Spleen (tissue), 11 donors: ENCODE data around the gene MIF. TPM values are rescaled to one million over a fixed set of nuclear protein-coding genes. Genes with fewer than 3 reads are reported as not detected.
"Not testable (repeated sequence)": the region's sequence is repeated elsewhere in the genome, so short reads cannot be mapped to it uniquely, and the experiment has no call there.

Experiments used
- DNase-seq: peaks from one replicate; pipeline ENCODE4 v3.0.0-alpha.2; 2020
- H3K27ac ChIP-seq, 8 donors: fragments of 200-600 bp; sonication (generic) in 7 of 8; 1 replicate in 4 of 8; 2 replicates in 4 of 8; pipeline versions ENCODE4 v1.5.0 to v1.8.0; 2016 to 2021; ENCODE audit warnings: inconsistent platforms in 4 of 8, mild to moderate bottlenecking in 4 of 8, moderate library complexity in 1 of 8
- H3K27me3 ChIP-seq, 7 donors: fragments of 200-600 bp; sonication (generic) in 6 of 7; replicated peaks in 1 of 7; 1 replicate in 4 of 7; 2 replicates in 3 of 7; pipeline versions ENCODE4 v1.5.0 to v1.8.0; 2016 to 2021; ENCODE audit warnings: inconsistent platforms in 3 of 7, mild to moderate bottlenecking in 1 of 7
- H3K36me3 ChIP-seq, 6 donors: fragments of 200-600 bp; sonication (generic) in 5 of 6; 1 replicate in 4 of 6; 2 replicates in 2 of 6; pipeline versions ENCODE4 v1.5.0 to v1.8.0; 2016 to 2021; ENCODE audit warnings: inconsistent platforms in 2 of 6
- H3K4me1 ChIP-seq, 6 donors: fragments of 200-600 bp; sonication (generic) in 5 of 6; 1 replicate in 3 of 6; 2 replicates in 3 of 6; pipeline versions ENCODE4 v1.5.0 to v1.8.0; 2016 to 2021; ENCODE audit warnings: inconsistent platforms in 3 of 6
- H3K4me3 ChIP-seq, 8 donors: fragments of 200-600 bp; sonication (generic) in 7 of 8; 1 replicate in 4 of 8; 2 replicates in 4 of 8; pipeline versions ENCODE4 v1.5.0 to v1.8.0; 2016 to 2021; ENCODE audit warnings: inconsistent platforms in 4 of 8, mild to moderate bottlenecking in 4 of 8, moderate library complexity in 2 of 8
- H3K9me3 ChIP-seq, 8 donors: fragments of 200-600 bp; sonication (generic) in 7 of 8; 1 replicate in 4 of 8; 2 replicates in 4 of 8; pipeline versions ENCODE4 v1.5.0 to v1.8.0; 2016 to 2021; ENCODE audit warnings: inconsistent platforms in 4 of 8
- POLR2A ChIP-seq, 3 donors: fragments of 450-650 bp; IDR thresholded peaks; one replicate each; pipeline ENCODE4 v1.5.1; 2017; ENCODE audit warnings: antibody characterized with exemption in 3 of 3, mild to moderate bottlenecking in 1 of 3
- POLR2AphosphoS5 ChIP-seq, 3 donors: sonication (generic); formaldehyde crosslinking; IDR thresholded peaks; one replicate each; pipeline ENCODE4 v1.5.1; 2017; ENCODE audit warnings: antibody characterized with exemption in 3 of 3
- WGBS, 5 donors: extraction: QIAGEN DNeasy Blood & Tissue Kit in 3 of 5; methylation state at CpG; one replicate each; pipeline versions ENCODE4 v1.1.5 to v1.1.7; 2013 to 2018; 5-methylcytosine and 5-hydroxymethylcytosine counted together
- intact Hi-C: fragments of 100-400 bp; cut with DNase I; formaldehyde crosslinking; loops from one replicate; pipeline ENCODE4 v1.15.0; 2023; ENCODE audit warnings: low total_unique reads
- polyA plus RNA-seq, 3 donors: library from polyadenylated mRNA; stranded (reverse); fragments of 200-250 nt; gene quantifications; one replicate each; pipeline ENCODE4 v1.2.1, GENCODE V29; 2013
- total RNA-seq, 7 donors: library from RNA; depleted of rRNA in 3 of 7; stranded (reverse); fragments of >200 nt in 3 of 7; fragmentation: NEBNext Ultra II Directional in 4 of 7; extraction: Animal tissue kit (Norgen Biotek cat#: 25700) in 4 of 7; gene quantifications; one replicate each; pipeline versions ENCODE4 v1.1.0 to v1.2.1, GENCODE V29; 2016 to 2021
- TF ChIP-seq, protein P1 (sequence below), 11 experiments: fragments of 200-600 bp in 7 of 11; fragments of 450-650 bp in 4 of 11; sonication (generic) in 4 of 11; IDR thresholded peaks in 8 of 11; conservative IDR thresholded peaks in 3 of 11; 1 replicate in 7 of 11; 2 replicates in 4 of 11; pipeline versions ENCODE4 v1.4.0 to v1.8.0; 2016 to 2021; ENCODE audit warnings: antibody characterized with exemption in 11 of 11, inconsistent platforms in 4 of 11, mild to moderate bottlenecking in 1 of 11
- donor health status: healthy with polysubstance abuse.
- donor health status: DM: no; HTN: no; CAD: no; lungs with moderate emphysema.
- donor health status: DM: no; HTN: no; CAD: no.
- donor health status: Bipolar disorder and iron deficiency.
- donor health status: healthy.
- donor health status: DM: no; HTN: no; CAD: no.
- donor health status: DM: yes; HTN: yes; CAD: no.

MIF gene
- total and polyA plus RNA-seq, 10 donors = 168 to 580 (median 219) TPM

GRCh38 chr22:23903328-23903971 lies 9.3 kb downstream of the MIF start:
- Histone ChIP-seq H3K27ac (no peak overlapping the region), H3K4me1 (peaks cover 0 to 13% (median 3%) of the 10 kb centered on the region in 6 donors), H3K27me3 (no peaks in the 10 kb centered on the region), H3K36me3 (peaks cover 0 to 15% (median 0%) of the 10 kb centered on the region in 6 donors), H3K9me3 (no peaks in the 10 kb centered on the region), H3K4me3 (no peak overlapping the region)
- no peak for DNase-seq
- TF ChIP-seq, protein P1, sequence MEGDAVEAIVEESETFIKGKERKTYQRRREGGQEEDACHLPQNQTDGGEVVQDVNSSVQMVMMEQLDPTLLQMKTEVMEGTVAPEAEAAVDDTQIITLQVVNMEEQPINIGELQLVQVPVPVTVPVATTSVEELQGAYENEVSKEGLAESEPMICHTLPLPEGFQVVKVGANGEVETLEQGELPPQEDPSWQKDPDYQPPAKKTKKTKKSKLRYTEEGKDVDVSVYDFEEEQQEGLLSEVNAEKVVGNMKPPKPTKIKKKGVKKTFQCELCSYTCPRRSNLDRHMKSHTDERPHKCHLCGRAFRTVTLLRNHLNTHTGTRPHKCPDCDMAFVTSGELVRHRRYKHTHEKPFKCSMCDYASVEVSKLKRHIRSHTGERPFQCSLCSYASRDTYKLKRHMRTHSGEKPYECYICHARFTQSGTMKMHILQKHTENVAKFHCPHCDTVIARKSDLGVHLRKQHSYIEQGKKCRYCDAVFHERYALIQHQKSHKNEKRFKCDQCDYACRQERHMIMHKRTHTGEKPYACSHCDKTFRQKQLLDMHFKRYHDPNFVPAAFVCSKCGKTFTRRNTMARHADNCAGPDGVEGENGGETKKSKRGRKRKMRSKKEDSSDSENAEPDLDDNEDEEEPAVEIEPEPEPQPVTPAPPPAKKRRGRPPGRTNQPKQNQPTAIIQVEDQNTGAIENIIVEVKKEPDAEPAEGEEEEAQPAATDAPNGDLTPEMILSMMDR (IDR thresholded peaks at IDR 0.05 in 8 of 11, conservative IDR thresholded peaks at IDR 0.05 in 3 of 11) = no peak
- TF ChIP-seq POLR2A (IDR thresholded peaks at IDR 0.05) = no peak
- TF ChIP-seq POLR2AphosphoS5 (IDR thresholded peaks at IDR 0.05) = no peak
- intact Hi-C loops = no loop called here
- WGBS, 5 donors = 90 to 93% (median 92%) methylated on average over 6 to 8 of the region's 8 CpGs

- no peak for TF ChIP-seq POLR2A (IDR thresholded peaks at IDR 0.05)
- TF ChIP-seq, protein P1 (IDR thresholded peaks at IDR 0.05 in 8 of 11, conservative IDR thresholded peaks at IDR 0.05 in 3 of 11) = no peak
- peak; percentile 81 to 89 (median 88) for TF ChIP-seq POLR2AphosphoS5 (IDR thresholded peaks at IDR 0.05)
- no peak for DNase-seq
- Histone ChIP-seq H3K9me3 (no peaks in the 10 kb centered on the region), H3K27me3 (no peaks in the 10 kb centered on the region), H3K27ac (peak overlapping the region in 6 of 8 donors; percentile 35 to 66 (median 53)), H3K36me3 (peaks cover 0 to 4% (median 0%) of the 10 kb centered on the region in 6 donors), H3K4me1 (peaks cover 0 to 21% (median 3%) of the 10 kb centered on the region in 6 donors), H3K4me3 (no peak overlapping the region)
- intact Hi-C loops = no loop called here
- WGBS, 5 donors = 58 to 83% (median 66%) methylated on average over 5 of the region's 5 CpGs
Observed at GRCh38 chr22:23904573-23905254, 10.5 kb downstream of the MIF start.

DNA sequence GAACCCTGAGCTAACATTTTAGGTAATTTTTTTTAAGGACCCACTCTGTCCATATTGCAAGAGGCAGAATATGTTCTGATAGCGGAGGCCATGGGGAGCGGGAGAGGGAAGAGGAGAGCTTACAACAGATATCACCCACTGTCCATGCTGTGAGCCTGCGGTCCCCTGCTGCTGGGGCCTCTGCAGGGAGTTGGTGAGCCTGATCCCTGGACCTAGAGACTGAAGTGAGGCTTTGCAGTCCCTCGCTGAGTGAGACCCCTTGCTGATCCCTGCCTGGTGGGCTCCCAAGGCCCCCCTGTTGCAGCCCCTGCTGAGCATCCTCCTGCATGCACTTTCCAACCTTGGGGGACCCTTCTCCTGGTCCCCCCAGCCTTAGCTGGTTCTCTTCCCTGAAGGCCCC lies 12.5 kb downstream of the MIF start:
- no peak for DNase-seq
- intact Hi-C loops = no loop called here
- H3K4me3 ChIP-seq = no peak overlapping the region
- H3K27me3 ChIP-seq = no peaks in the 10 kb centered on the region
- H3K9me3 ChIP-seq = no peaks in the 10 kb centered on the region
- peaks cover 0 to 23% (median 3%) of the 10 kb centered on the region in 6 donors for H3K4me1 ChIP-seq
- 89 to 94% (median 93%) methylated on average over 3 to 4 of the region's 4 CpGs for WGBS, 5 donors
- H3K27ac ChIP-seq = peak overlapping the region in 1 of 8 donors; percentile 31
- H3K36me3 ChIP-seq = no peaks in the 10 kb centered on the region
- no peak for TF ChIP-seq POLR2A (IDR thresholded peaks at IDR 0.05)
- no peak for TF ChIP-seq POLR2AphosphoS5 (IDR thresholded peaks at IDR 0.05)
- TF ChIP-seq, protein P1 (IDR thresholded peaks at IDR 0.05 in 8 of 11, conservative IDR thresholded peaks at IDR 0.05 in 3 of 11) = no peak

DNA sequence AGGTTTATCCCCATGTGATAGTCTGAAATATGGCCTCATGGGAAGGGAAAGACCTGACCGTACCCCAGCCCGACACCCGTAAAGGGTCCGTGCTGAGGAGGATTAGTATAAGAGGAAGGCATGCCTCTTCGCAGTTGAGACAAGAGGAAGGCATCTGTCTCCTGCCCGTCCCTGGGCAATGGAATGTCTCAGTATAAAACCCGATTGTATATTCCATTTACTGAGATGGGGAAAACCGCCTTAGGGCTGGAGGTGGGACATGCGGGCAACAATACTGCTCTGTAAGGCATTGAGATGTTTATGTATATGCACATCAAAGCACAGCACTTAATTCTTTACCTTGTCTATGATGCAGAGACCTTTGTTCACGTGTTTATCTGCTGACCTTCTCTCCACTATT lies 13.2 kb downstream of the MIF start:
- intact Hi-C loops, DNase-seq, H3K27me3 ChIP-seq, H3K27ac ChIP-seq, H3K4me3 ChIP-seq, H3K9me3 ChIP-seq, H3K36me3 ChIP-seq: not testable (repeated sequence)
- 53 to 76% (median 60%) methylated on average over 10 of the region's 10 CpGs for WGBS, 5 donors
- H3K4me1 ChIP-seq = peaks cover 0 to 23% (median 3%) of the 10 kb centered on the region in 6 donors
